ENCODE data around the gene CADPS.

- TF ChIP-seq, protein P1, sequence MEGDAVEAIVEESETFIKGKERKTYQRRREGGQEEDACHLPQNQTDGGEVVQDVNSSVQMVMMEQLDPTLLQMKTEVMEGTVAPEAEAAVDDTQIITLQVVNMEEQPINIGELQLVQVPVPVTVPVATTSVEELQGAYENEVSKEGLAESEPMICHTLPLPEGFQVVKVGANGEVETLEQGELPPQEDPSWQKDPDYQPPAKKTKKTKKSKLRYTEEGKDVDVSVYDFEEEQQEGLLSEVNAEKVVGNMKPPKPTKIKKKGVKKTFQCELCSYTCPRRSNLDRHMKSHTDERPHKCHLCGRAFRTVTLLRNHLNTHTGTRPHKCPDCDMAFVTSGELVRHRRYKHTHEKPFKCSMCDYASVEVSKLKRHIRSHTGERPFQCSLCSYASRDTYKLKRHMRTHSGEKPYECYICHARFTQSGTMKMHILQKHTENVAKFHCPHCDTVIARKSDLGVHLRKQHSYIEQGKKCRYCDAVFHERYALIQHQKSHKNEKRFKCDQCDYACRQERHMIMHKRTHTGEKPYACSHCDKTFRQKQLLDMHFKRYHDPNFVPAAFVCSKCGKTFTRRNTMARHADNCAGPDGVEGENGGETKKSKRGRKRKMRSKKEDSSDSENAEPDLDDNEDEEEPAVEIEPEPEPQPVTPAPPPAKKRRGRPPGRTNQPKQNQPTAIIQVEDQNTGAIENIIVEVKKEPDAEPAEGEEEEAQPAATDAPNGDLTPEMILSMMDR (IDR thresholded peaks at IDR 0.05 in 8 of 11, conservative IDR thresholded peaks at IDR 0.05 in 3 of 11), result no peak
- TF ChIP-seq POLR2AphosphoS5 (IDR thresholded peaks at IDR 0.05) (no peak), POLR2A (IDR thresholded peaks at IDR 0.05) (no peak)
Measured at GRCh38 chr3:62531981-62532380, 343.2 kb downstream of the CADPS start.
